Kidney epithelial cell (primary cell): ENCODE data around the gene RBM43. TPM values are rescaled to one million over a fixed set of nuclear protein-coding genes. Genes with fewer than 3 reads are reported as not detected.

Experiments
- DNase-seq: peaks from one replicate; pipeline ENCODE4 v3.0.0-alpha.2; 2010; ENCODE audit warnings: low read depth
- H3K27me3 ChIP-seq: 2 replicates; pipeline ENCODE4 v1.6.0; 2011; ENCODE audit warnings: low read length; ENCODE audit not compliant: control insufficient read depth, insufficient read depth
- H3K36me3 ChIP-seq: 2 replicates; pipeline ENCODE4 v1.5.1; 2011; ENCODE audit warnings: low read length; ENCODE audit not compliant: control insufficient read depth, insufficient read depth
- H3K4me3 ChIP-seq: 2 replicates; pipeline ENCODE4 v1.5.1; 2011; ENCODE audit warnings: low read depth, mild to moderate bottlenecking, control low read depth, low read length
- CTCF ChIP-seq: IDR thresholded peaks from 2 replicates; pipeline ENCODE4 v1.5.1; 2011; ENCODE audit warnings: mild to moderate bottlenecking, moderate library complexity, low read length, control low read depth, inconsistent platforms; ENCODE audit not compliant: insufficient read depth, poor library complexity, severe bottlenecking
- total RNA-seq: library from RNA; depleted of rRNA; stranded (reverse); fragments of >200 nt; gene quantifications from 2 replicates; pipeline ENCODE4 v1.2.3, GENCODE V29; 2015

Gene RBM43
- total RNA-seq, 1 donor from 2014 or later, result 2.2 TPM

- Histone ChIP-seq H3K36me3 (no peaks in the 10 kb centered on the region), H3K27me3 (no peaks in the 10 kb centered on the region), H3K4me3 (no peak overlapping the region)
- no peak for DNase-seq
- TF ChIP-seq CTCF, result no peak
Observed at GRCh38 chr2:151228847-151229512, 32.7 kb downstream of the RBM43 start.

DNA sequence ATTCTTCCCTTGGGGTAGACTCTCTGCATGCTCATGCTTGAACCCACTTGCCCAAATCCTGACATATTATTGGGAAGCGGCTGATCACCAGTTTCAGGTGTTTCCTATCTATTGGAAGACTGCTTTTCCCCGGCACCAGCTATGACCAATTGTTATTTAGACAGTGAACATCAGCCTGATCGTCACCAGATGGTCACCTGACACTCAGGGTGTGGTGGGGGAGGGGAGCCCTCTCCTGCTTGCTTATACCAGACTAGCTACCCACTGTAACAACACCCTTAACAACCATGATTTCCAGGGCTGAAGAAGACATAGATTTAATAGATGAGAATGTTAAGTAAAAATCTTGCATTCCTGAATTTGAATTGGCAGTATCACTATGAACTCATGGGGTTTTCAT, 44.3 kb downstream of the RBM43 start:
- Histone ChIP-seq H3K4me3 (no peak overlapping the region), H3K36me3 (no peaks in the 10 kb centered on the region), H3K27me3 (no peaks in the 10 kb centered on the region)
- no peak for TF ChIP-seq CTCF
- DNase-seq, result no peak

DNA sequence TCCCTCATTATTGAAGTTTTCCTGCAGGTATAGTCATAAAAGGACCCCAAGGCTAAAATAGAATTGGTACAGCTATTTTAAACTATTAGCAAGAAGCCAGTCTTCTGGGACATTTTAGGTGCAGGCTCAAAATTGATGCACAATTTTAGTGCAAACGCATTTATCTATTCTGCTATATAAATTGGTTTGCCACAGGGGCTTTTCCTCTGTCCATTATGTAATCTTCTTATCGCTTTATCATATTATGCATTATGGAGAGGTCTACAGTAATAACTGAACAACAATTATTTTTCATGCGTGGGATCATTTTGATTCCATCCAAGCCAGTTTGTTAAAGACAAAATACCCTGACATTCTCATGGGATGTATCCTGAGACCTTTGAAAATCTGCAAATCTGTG, 54.6 kb downstream of the RBM43 start:
- no peak for TF ChIP-seq CTCF
- Histone ChIP-seq H3K27me3 (no peaks in the 10 kb centered on the region), H3K4me3 (no peak overlapping the region), H3K36me3 (no peaks in the 10 kb centered on the region)
- no peak for DNase-seq

DNA sequence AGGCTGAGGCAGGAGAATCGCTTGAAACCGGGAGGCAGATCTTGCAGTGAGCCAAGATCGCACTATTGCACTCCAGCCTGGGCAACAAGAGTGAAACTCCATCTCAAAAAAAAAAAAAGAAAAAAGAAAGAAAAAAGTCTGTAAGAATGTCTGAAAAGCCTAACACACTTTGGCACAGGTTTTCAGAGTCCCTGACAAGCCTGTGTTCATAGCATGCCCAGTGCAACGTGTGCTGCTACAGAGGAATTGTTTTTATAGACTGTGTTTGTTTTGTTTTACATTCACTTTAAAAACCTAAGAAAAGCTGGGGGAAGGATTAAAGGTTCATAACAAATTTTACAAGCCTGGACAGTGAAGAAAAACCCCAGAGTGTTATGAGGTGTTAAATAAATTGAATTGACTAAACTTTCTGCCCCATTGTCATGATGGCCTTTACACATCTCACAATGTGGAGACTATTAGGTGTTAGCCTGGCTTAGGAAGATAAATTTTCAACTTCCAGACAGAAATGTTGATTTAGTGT, 55.2 kb downstream of the RBM43 start:
- DNase-seq, result no peak

GRCh38 chr2:151205571-151205970, 56.1 kb downstream of the RBM43 start:
- H3K27me3 ChIP-seq, result no peaks in the 10 kb centered on the region
- H3K4me3 ChIP-seq, result no peak overlapping the region
- no peaks in the 10 kb centered on the region for H3K36me3 ChIP-seq
- DNase-seq, result no peak
- no peak for TF ChIP-seq CTCF

More for the DNA sequence above, 55.2 kb downstream of the RBM43 start:
- Histone ChIP-seq H3K27me3 (no peaks in the 10 kb centered on the region), H3K4me3 (no peak overlapping the region), H3K36me3 (no peaks in the 10 kb centered on the region)
- TF ChIP-seq CTCF, result no peak

- no peaks in the 10 kb centered on the region for H3K27me3 ChIP-seq
- no peak for TF ChIP-seq CTCF
Observed at GRCh38 chr2:151204756-151205155, 56.9 kb downstream of the RBM43 start.

More at GRCh38 chr2:151204756-151205155, 56.9 kb downstream of the RBM43 start:
- Histone ChIP-seq H3K4me3 (no peak overlapping the region), H3K36me3 (no peaks in the 10 kb centered on the region)
- DNase-seq, result no peak
